Heart right ventricle (tissue), 16 donors: ENCODE data around the gene ZDHHC18. TPM values are rescaled to one million over a fixed set of nuclear protein-coding genes. Genes with fewer than 3 reads are reported as not detected.

Experiments used
- ATAC-seq, 8 donors: fragments of 200-7000 bp; cut with Tn5 transposase; one replicate each; pipeline ENCODE4 v1.9.1; 2020; ENCODE audit warnings: mild to moderate bottlenecking in 8 of 8, moderate library complexity in 8 of 8, moderate number of reproducible peaks in 1 of 8
- DNase-seq, 2 donors: peaks; one replicate each; pipeline ENCODE4 v3.0.0-alpha.2; 2020
- H3K27ac ChIP-seq, 10 donors: fragments of 200-600 bp; sonication (generic) in 2 of 10; one replicate each; pipeline versions ENCODE4 v1.5.0 to v1.8.0; 2020 to 2022; ENCODE audit warnings: mild to moderate bottlenecking in 3 of 10
- H3K27me3 ChIP-seq, 7 donors: fragments of 200-600 bp; one replicate each; pipeline ENCODE4 v1.8.0; 2021 to 2022; ENCODE audit warnings: mild to moderate bottlenecking in 2 of 7
- H3K36me3 ChIP-seq, 9 donors: fragments of 200-600 bp; sonication (generic) in 1 of 9; one replicate each; pipeline versions ENCODE4 v1.5.0 to v1.8.0; 2020 to 2022; ENCODE audit warnings: mild to moderate bottlenecking in 2 of 9
- H3K4me1 ChIP-seq, 9 donors: fragments of 200-600 bp; sonication (generic) in 1 of 9; one replicate each; pipeline versions ENCODE4 v1.5.0 to v1.8.0; 2020 to 2022; ENCODE audit warnings: mild to moderate bottlenecking in 4 of 9
- H3K4me3 ChIP-seq, 10 donors: fragments of 200-600 bp; sonication (generic) in 2 of 10; one replicate each; pipeline versions ENCODE4 v1.5.0 to v1.8.0; 2020 to 2022; ENCODE audit warnings: mild to moderate bottlenecking in 7 of 10, moderate library complexity in 2 of 10
- H3K9me3 ChIP-seq, 11 donors: fragments of 200-600 bp in 10 of 11; sonication (generic) in 2 of 11; one replicate each; pipeline versions ENCODE4 v1.5.0 to v1.8.0; 2013 to 2022; ENCODE audit warnings: mild to moderate bottlenecking in 2 of 11, control low read depth in 1 of 11, moderate library complexity in 1 of 11
- WGBS, 2 donors: extraction: QIAGEN DNeasy Blood & Tissue Kit; methylation state at CpG; one replicate each; pipeline ENCODE4 v1.1.7; 2013; ENCODE audit warnings: inconsistent platforms in 1 of 2; 5-methylcytosine and 5-hydroxymethylcytosine counted together
- intact Hi-C, 10 donors: fragments of 100-400 bp; cut with DNase I; formaldehyde crosslinking; loops; one replicate each; pipeline versions ENCODE4 v1.11.1 to v1.14.2; 2022
- polyA plus RNA-seq, 2 donors: library from polyadenylated mRNA; stranded (reverse); fragments of 200-250 nt; gene quantifications; one replicate each; pipeline ENCODE4 v1.2.3, GENCODE V29; 2013
- total RNA-seq, 10 donors: library from RNA; stranded (reverse); fragmentation: NEBNext Ultra II Directional in 3 of 10; extraction: Animal tissue kit (Norgen Biotek cat#: 25700) in 3 of 10; gene quantifications; one replicate each; pipeline versions ENCODE4 v1.2.1 to v1.2.4, GENCODE V29; 2021 to 2023
- TF ChIP-seq, protein P1 (sequence below), 9 donors: fragments of 200-600 bp; sonication (generic) in 2 of 9; IDR thresholded peaks; one replicate each; pipeline versions ENCODE4 v1.5.0 to v1.8.0; 2021 to 2022; ENCODE audit warnings: antibody characterized with exemption in 9 of 9, mild to moderate bottlenecking in 5 of 9, moderate library complexity in 1 of 9
- donor health status: Arrhythmogenic right ventricular cardiomyopathy.
- donor health status: ischemic (EF 13 %, LVEDD 7.1; RV severe dilation, severe dysfunction).
- donor health status: healthy with polysubstance abuse.
- donor health status: DM: no; HTN: yes; CAD: no.
- donor health status: DM: no; HTN: no; CAD: no.
- donor health status: ischemic (EF 25% LVEDD 6.9; RV normal size, moderate dysfunction).
- donor health status: ischemic (EF 25% LVEDD 5.7; RV mildly dilated, moderate dysfunction).
- donor health status: healthy.
- donor health status: DM: yes; HTN: yes; CAD: no.
- donor health status: Ischemic cardiomyopathy.
- donor health status: ischemic (EF 35%, LVEDD 5.7; RV mildly dilated, moderate dysfunction).
- donor health status: nonischemic (EF 11% LVEDD 7.7; RV severe dilation, severe dysfunction).
- donor health status: DM: yes; HTN: yes; CAD: no.
- donor health status: PGD.
- donor health status: ischemic (EF 29% LVEDD 5.4; RV normal size, mild dysfunction).
- donor health status: nonischemic (EF 23%, LVEDD 6.1; RV moderate dilation, normal function).

The ZDHHC18 gene
- total and polyA plus RNA-seq, 12 donors: 7.4 to 19.1 (median 11.8) TPM

DNA sequence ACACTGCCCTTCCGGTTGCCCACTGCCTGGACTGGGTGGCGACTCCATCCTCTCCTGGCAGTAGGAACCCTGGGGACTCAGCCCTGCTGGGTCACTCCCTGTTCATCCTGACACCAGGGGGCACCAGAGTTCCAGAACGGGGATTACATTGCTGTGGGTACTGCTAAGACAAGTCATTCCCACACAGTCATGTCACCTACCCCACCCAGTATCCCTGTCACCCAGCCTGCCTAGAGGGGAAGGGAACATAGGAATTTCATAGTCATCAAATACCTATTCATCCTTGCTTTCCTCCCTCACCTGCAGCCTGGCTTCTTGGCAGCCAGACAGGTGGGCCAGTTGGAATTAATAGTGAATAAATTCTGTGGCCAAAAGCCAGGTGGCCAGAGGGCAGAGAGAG lies 26.7 kb downstream of the ZDHHC18 start:
- Histone ChIP-seq H3K4me3 (no peak overlapping the region), H3K9me3 (no peaks in the 10 kb centered on the region), H3K36me3 (peaks cover 0 to 98% (median 45%) of the 10 kb centered on the region in 9 donors), H3K27ac (no peak overlapping the region), H3K27me3 (no peaks in the 10 kb centered on the region), H3K4me1 (peaks cover 0 to 5% (median 0%) of the 10 kb centered on the region in 9 donors)
- TF ChIP-seq, protein P1, sequence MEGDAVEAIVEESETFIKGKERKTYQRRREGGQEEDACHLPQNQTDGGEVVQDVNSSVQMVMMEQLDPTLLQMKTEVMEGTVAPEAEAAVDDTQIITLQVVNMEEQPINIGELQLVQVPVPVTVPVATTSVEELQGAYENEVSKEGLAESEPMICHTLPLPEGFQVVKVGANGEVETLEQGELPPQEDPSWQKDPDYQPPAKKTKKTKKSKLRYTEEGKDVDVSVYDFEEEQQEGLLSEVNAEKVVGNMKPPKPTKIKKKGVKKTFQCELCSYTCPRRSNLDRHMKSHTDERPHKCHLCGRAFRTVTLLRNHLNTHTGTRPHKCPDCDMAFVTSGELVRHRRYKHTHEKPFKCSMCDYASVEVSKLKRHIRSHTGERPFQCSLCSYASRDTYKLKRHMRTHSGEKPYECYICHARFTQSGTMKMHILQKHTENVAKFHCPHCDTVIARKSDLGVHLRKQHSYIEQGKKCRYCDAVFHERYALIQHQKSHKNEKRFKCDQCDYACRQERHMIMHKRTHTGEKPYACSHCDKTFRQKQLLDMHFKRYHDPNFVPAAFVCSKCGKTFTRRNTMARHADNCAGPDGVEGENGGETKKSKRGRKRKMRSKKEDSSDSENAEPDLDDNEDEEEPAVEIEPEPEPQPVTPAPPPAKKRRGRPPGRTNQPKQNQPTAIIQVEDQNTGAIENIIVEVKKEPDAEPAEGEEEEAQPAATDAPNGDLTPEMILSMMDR (IDR thresholded peaks at IDR 0.05): peak; percentile 54 to 88 (median 84)
- intact Hi-C loops: loop anchor here in 6 of 10 donors (1.0 to 2.0 kb wide), 3 partner anchors 24 to 26 kb away; no protein-coding TSS in a partner anchor
- 19% methylated on average over 3 of the region's 3 CpGs for WGBS, 2 donors
- DNase-seq: peak; percentile 80 to 84
- ATAC-seq: peak; percentile 82 to 91 (median 86)

DNA sequence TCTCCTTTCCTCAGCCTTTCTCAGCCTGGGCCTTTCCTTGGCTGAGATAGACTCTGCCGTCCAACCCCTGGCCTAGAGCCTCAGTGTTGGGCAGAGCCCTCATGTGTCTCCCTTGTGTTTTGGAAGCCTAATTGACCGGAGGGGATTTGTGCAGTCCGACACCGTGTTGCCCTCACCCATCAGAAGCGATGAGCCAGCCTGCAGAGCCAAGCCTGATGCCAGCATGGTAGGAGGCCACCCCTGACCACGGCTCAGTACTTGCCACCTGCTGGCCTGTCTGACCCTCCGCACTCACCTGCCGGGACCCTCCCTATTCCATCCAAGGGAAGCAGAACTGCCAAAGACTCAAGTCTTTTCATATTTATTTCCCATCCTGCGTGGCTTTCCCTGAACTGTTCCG lies 27.1 kb downstream of the ZDHHC18 start:
- no peaks in the 10 kb centered on the region for H3K27me3 ChIP-seq
- H3K9me3 ChIP-seq: no peaks in the 10 kb centered on the region
- H3K27ac ChIP-seq: no peak overlapping the region
- H3K36me3 ChIP-seq: peaks cover 0 to 97% (median 41%) of the 10 kb centered on the region in 9 donors
- ATAC-seq (no peak), DNase-seq (no peak)
- H3K4me1 ChIP-seq: peaks cover 0 to 5% (median 0%) of the 10 kb centered on the region in 9 donors
- H3K4me3 ChIP-seq: no peak overlapping the region
- TF ChIP-seq, protein P1 (IDR thresholded peaks at IDR 0.05): no peak
- 96 to 98% methylated on average over 10 of the region's 10 CpGs for WGBS, 2 donors
- intact Hi-C loops: loop anchor here in 6 of 10 donors (1.0 to 2.0 kb wide), 3 partner anchors 23 to 25 kb away; no protein-coding TSS in a partner anchor

DNA sequence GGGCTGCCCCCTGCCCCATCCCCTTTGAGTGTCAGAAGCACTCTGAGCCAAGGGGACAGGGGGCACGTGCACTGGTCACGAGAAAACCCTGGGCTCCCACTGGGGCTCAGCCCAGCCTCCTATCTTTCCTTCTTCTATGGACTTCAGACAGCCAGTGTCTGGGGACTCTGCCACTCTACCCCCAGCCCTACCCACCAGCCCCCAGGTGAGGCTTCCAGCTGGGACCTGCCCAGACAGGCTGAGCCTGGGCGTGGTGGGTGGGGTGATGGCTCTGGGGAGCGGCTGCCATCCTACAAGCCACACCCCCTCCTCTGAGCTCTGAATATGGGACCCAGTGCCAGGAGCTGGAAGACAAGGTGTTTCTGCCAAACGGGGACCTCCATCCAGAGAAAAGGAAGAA lies 28.4 kb downstream of the ZDHHC18 start:
- intact Hi-C loops: no loop called here
- Histone ChIP-seq H3K9me3 (no peaks in the 10 kb centered on the region), H3K4me3 (no peak overlapping the region), H3K36me3 (peaks cover 0 to 84% (median 34%) of the 10 kb centered on the region in 9 donors), H3K27me3 (no peaks in the 10 kb centered on the region), H3K4me1 (peaks cover 0 to 4% (median 0%) of the 10 kb centered on the region in 9 donors), H3K27ac (no peak overlapping the region)
- ATAC-seq (no peak), DNase-seq (no peak)
- TF ChIP-seq, protein P1 (IDR thresholded peaks at IDR 0.05): no peak
- 88 to 91% methylated on average over 5 of the region's 5 CpGs for WGBS, 2 donors

DNA sequence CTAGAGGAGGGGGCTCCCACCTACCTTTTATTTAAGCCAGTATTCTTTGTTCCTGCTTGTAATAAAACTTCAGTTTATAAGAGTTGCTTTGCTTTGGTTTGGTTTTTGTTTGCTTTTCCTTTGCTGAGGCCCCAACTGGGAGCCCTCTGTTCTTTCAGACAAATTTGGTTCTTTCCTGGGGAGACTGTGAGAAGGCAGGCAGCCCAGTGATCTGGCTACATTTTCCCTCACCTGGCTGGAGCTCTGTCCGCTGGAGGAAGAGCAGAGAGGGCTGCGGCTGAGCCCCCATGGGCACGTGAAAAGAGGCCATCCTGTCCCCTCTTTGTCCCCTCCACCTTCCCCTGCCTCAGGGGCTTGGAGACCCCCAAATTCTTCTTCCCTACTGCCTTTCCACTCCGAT lies 29.1 kb downstream of the ZDHHC18 start:
- Histone ChIP-seq H3K4me3 (no peak overlapping the region), H3K36me3 (peaks cover 0 to 77% (median 27%) of the 10 kb centered on the region in 9 donors), H3K27me3 (no peaks in the 10 kb centered on the region), H3K9me3 (no peaks in the 10 kb centered on the region), H3K4me1 (peaks cover 0 to 4% (median 0%) of the 10 kb centered on the region in 9 donors), H3K27ac (no peak overlapping the region)
- ATAC-seq: no peak
- no peak for DNase-seq
- 94 to 95% methylated on average over 4 of the region's 4 CpGs for WGBS, 2 donors
- intact Hi-C loops: no loop called here
- TF ChIP-seq, protein P1 (IDR thresholded peaks at IDR 0.05): no peak
